ENCODE measurements around the gene KAT7. TPM values are rescaled to one million over a fixed set of nuclear protein-coding genes. Genes with fewer than 3 reads are reported as not detected.
"Not testable (repeated sequence)": the region's sequence is repeated elsewhere in the genome, so short reads cannot be mapped to it uniquely, and the experiment has no call there.

The KAT7 gene
- polyA plus RNA-seq, 1 donor from 2014 or later = 31.0 TPM

DNA sequence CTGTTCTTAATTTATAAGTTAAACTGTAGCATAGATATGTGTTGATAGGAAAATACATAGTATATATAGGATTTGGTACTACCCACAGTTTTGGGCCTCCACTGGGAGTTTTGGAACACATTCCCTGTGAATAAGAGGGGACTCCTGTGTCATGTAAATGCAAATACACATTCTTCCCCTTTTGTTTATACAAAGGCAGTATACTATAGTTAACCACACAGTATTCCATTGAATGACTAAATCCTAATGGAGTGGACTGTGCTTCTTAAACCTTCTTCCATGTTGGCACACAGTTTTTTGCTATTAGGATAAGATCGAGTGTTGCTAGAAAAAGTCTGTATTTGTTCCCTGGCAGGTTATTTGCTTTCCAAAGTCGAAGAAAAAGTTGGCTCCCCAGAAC, 37.2 kb downstream of the KAT7 start:
- H3K79me2 ChIP-seq (replicated peaks; ENCODE audit: insufficient read depth, low read length) = no peaks in the 10 kb centered on the region
- H3K9me3 ChIP-seq (ENCODE audit: low read length) = no peaks in the 10 kb centered on the region
- H3K4me3 ChIP-seq (ENCODE audit: low read length) = no peak overlapping the region
- no peaks in the 10 kb centered on the region for H3K27me3 ChIP-seq (ENCODE audit: insufficient read depth, low read depth, low read length)
- no peak overlapping the region for H3K4me2 ChIP-seq (ENCODE audit: low read length)
- no peak overlapping the region for H3K27ac ChIP-seq (ENCODE audit: low read length)
- H3K9ac ChIP-seq (ENCODE audit: low read length) = no peak overlapping the region
- no peak overlapping the region for H2AFZ ChIP-seq (ENCODE audit: low read depth, low read length)
- no peaks in the 10 kb centered on the region for H3K9me2 ChIP-seq (ENCODE audit: insufficient read depth, low read length)
- peaks cover 21% of the 10 kb centered on the region for H3K36me3 ChIP-seq (ENCODE audit: insufficient read depth, low read length)
- H4K20me1 ChIP-seq (ENCODE audit: insufficient read depth) = no peaks in the 10 kb centered on the region
- TF ChIP-seq SMC3 (conservative IDR thresholded peaks at IDR 0.05; ENCODE audit: poor library complexity) = no peak
- no peak for TF ChIP-seq EZH2 (IDR thresholded peaks at IDR 0.05; ENCODE audit: borderline replicate concordance, insufficient read depth, low read length, poor library complexity, severe bottlenecking)
- TF ChIP-seq MXI1 (conservative IDR thresholded peaks at IDR 0.05; ENCODE audit: poor library complexity, severe bottlenecking) = no peak
- no peak for TF ChIP-seq RAD21 (conservative IDR thresholded peaks at IDR 0.05)
- H3F3A ChIP-seq (ENCODE audit: insufficient read depth, low read length, poor library complexity, severe bottlenecking) = no peaks in the 10 kb centered on the region

DNA sequence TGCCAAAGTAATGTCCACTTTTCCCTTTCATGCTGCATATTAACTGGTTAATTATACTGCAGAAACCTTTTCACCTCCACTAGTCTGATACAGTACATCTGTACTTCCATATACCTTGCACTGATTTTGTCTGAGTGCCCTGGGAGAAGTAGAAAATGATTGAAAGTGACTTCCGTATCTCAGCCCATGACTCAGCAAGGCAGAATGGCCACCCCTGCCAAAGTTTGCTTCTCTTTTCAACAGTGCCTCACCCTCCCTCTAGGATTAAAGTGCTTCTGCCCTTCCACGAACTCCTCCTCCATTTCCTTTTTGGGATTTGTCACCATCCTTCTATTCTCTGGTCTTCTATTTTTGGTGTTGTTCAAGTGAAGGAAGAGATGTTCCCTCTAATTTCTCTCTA, 39.8 kb downstream of the KAT7 start:
- not testable (repeated sequence) for H3F3A ChIP-seq (ENCODE audit: insufficient read depth, low read length, poor library complexity, severe bottlenecking); H3K27ac ChIP-seq (ENCODE audit: low read length); H3K27me3 ChIP-seq (ENCODE audit: insufficient read depth, low read depth, low read length); H3K9me2 ChIP-seq (ENCODE audit: insufficient read depth, low read length); H3K4me3 ChIP-seq (ENCODE audit: low read length); H3K9me3 ChIP-seq (ENCODE audit: low read length); H4K20me1 ChIP-seq (ENCODE audit: insufficient read depth); H3K9ac ChIP-seq (ENCODE audit: low read length); H3K79me2 ChIP-seq (replicated peaks; ENCODE audit: insufficient read depth, low read length); H3K4me2 ChIP-seq (ENCODE audit: low read length); H2AFZ ChIP-seq (ENCODE audit: low read depth, low read length)
- peaks cover 12% of the 10 kb centered on the region for H3K36me3 ChIP-seq (ENCODE audit: insufficient read depth, low read length)

DNA sequence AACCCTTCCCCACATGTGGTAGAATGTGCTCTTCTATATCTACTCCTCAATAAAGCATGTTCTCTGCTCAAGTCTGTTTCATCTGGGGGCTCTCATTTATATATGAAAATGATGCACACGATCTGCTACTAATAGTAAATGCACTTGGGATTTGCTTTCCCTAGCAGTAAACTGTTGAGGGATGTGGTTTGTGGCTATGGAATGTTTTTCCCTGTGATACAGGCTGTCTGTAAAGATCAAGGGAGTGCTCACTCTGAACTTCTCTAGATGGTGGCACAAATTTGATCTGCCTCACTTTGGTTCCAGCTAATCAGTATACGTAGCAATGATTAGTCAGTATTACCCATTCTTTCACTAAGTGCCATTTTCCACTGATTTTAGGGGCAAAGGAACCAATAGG, 40.5 kb downstream of the KAT7 start:
- no peaks in the 10 kb centered on the region for H3K9me2 ChIP-seq (ENCODE audit: insufficient read depth, low read length)
- no peaks in the 10 kb centered on the region for H3K79me2 ChIP-seq (replicated peaks; ENCODE audit: insufficient read depth, low read length)
- no peaks in the 10 kb centered on the region for H3K27me3 ChIP-seq (ENCODE audit: insufficient read depth, low read depth, low read length)
- no peak overlapping the region for H2AFZ ChIP-seq (ENCODE audit: low read depth, low read length)
- H3K9me3 ChIP-seq (ENCODE audit: low read length) = no peaks in the 10 kb centered on the region
- TF ChIP-seq, protein P1, sequence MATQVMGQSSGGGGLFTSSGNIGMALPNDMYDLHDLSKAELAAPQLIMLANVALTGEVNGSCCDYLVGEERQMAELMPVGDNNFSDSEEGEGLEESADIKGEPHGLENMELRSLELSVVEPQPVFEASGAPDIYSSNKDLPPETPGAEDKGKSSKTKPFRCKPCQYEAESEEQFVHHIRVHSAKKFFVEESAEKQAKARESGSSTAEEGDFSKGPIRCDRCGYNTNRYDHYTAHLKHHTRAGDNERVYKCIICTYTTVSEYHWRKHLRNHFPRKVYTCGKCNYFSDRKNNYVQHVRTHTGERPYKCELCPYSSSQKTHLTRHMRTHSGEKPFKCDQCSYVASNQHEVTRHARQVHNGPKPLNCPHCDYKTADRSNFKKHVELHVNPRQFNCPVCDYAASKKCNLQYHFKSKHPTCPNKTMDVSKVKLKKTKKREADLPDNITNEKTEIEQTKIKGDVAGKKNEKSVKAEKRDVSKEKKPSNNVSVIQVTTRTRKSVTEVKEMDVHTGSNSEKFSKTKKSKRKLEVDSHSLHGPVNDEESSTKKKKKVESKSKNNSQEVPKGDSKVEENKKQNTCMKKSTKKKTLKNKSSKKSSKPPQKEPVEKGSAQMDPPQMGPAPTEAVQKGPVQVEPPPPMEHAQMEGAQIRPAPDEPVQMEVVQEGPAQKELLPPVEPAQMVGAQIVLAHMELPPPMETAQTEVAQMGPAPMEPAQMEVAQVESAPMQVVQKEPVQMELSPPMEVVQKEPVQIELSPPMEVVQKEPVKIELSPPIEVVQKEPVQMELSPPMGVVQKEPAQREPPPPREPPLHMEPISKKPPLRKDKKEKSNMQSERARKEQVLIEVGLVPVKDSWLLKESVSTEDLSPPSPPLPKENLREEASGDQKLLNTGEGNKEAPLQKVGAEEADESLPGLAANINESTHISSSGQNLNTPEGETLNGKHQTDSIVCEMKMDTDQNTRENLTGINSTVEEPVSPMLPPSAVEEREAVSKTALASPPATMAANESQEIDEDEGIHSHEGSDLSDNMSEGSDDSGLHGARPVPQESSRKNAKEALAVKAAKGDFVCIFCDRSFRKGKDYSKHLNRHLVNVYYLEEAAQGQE (IDR thresholded peaks at IDR 0.05; ENCODE audit: borderline replicate concordance) = no peak
- TF ChIP-seq POLR2AphosphoS5 (IDR thresholded peaks at IDR 0.05) = no peak
- TF ChIP-seq EP300 (conservative IDR thresholded peaks at IDR 0.05; ENCODE audit: poor library complexity, severe bottlenecking) = no peak
- TF ChIP-seq, protein P2, sequence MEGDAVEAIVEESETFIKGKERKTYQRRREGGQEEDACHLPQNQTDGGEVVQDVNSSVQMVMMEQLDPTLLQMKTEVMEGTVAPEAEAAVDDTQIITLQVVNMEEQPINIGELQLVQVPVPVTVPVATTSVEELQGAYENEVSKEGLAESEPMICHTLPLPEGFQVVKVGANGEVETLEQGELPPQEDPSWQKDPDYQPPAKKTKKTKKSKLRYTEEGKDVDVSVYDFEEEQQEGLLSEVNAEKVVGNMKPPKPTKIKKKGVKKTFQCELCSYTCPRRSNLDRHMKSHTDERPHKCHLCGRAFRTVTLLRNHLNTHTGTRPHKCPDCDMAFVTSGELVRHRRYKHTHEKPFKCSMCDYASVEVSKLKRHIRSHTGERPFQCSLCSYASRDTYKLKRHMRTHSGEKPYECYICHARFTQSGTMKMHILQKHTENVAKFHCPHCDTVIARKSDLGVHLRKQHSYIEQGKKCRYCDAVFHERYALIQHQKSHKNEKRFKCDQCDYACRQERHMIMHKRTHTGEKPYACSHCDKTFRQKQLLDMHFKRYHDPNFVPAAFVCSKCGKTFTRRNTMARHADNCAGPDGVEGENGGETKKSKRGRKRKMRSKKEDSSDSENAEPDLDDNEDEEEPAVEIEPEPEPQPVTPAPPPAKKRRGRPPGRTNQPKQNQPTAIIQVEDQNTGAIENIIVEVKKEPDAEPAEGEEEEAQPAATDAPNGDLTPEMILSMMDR (IDR thresholded peaks at IDR 0.05; ENCODE audit: poor library complexity, severe bottlenecking) = no peak
- no peak for TF ChIP-seq TAF1 (IDR thresholded peaks at IDR 0.05; ENCODE audit: low read depth)
- TF ChIP-seq MXI1 (conservative IDR thresholded peaks at IDR 0.05; ENCODE audit: poor library complexity, severe bottlenecking) = no peak
- no peak for TF ChIP-seq SMC3 (conservative IDR thresholded peaks at IDR 0.05; ENCODE audit: poor library complexity)
- no peak for TF ChIP-seq RAD21 (conservative IDR thresholded peaks at IDR 0.05)
- TF ChIP-seq EZH2 (IDR thresholded peaks at IDR 0.05; ENCODE audit: borderline replicate concordance, insufficient read depth, low read length, poor library complexity, severe bottlenecking) = no peak
- no peak overlapping the region for H3K4me3 ChIP-seq (ENCODE audit: low read length)
- H3K4me2 ChIP-seq (ENCODE audit: low read length) = no peak overlapping the region
- peaks cover 5% of the 10 kb centered on the region for H3K36me3 ChIP-seq (ENCODE audit: insufficient read depth, low read length)
- H3K27ac ChIP-seq (ENCODE audit: low read length) = no peak overlapping the region
- H3K9ac ChIP-seq (ENCODE audit: low read length) = no peak overlapping the region
- H4K20me1 ChIP-seq (ENCODE audit: insufficient read depth) = no peaks in the 10 kb centered on the region
- H3F3A ChIP-seq (ENCODE audit: insufficient read depth, low read length, poor library complexity, severe bottlenecking) = no peaks in the 10 kb centered on the region
